A673 (cell line): ENCODE data around the gene ACTR3. TPM values are rescaled to one million over a fixed set of nuclear protein-coding genes. Genes with fewer than 3 reads are reported as not detected.
"Not testable (repeated sequence)": the region's sequence is repeated elsewhere in the genome, so short reads cannot be mapped to it uniquely, and the experiment has no call there.

Experiments used
- BruUV-seq: library from RNA; stranded (reverse); fragments of 400-500 nt; replicated peaks from 2 replicates; lab custom pipeline; 2021; lab: Mats Ljungman, UMichigan
- CTCF ChIA-PET: fragments of 300-600 bp; sonication (Branson Sonifier 250); formaldehyde crosslinking; loops from one replicate; lab custom pipeline; 2022; ENCODE audit warnings: antibody characterized with exemption; lab: Charles Lee
- POLR2A ChIA-PET: fragments of 300-600 bp; sonication (Branson Sonifier 250); formaldehyde crosslinking; loops from one replicate; lab custom pipeline; 2022; ENCODE audit warnings: antibody characterized with exemption; ENCODE audit not compliant: low non-redundant PET; lab: Charles Lee
- DNase-seq: peaks from one replicate; pipeline ENCODE4 v3.0.0-alpha.2; 2015; ENCODE audit warnings: low spot score
- H3K27ac ChIP-seq: fragments of 200-600 bp; sonication (generic); 2 replicates; pipeline ENCODE4 v1.5.1; 2016; ENCODE audit warnings: mixed run types, low read depth, mild to moderate bottlenecking, mixed read lengths, antibody characterized with exemption, low read length; ENCODE audit not compliant: poor library complexity, severe bottlenecking
- H3K27me3 ChIP-seq: fragments of 200-600 bp; sonication (generic); replicated peaks from 2 replicates; pipeline ENCODE4 v1.6.1; 2017; ENCODE audit warnings: mixed run types, low read depth, mild to moderate bottlenecking, mixed read lengths, antibody characterized with exemption, low read length; ENCODE audit not compliant: insufficient read depth, poor library complexity
- H3K36me3 ChIP-seq: fragments of 200-600 bp; sonication (generic); 2 replicates; pipeline ENCODE4 v1.6.1; 2016; ENCODE audit warnings: mixed run types, mild to moderate bottlenecking, mixed read lengths, antibody characterized with exemption, low read length; ENCODE audit not compliant: insufficient read depth, poor library complexity, severe bottlenecking
- H3K4me1 ChIP-seq: fragments of 200-600 bp; sonication (generic); 2 replicates; pipeline ENCODE4 v1.6.1; 2017; ENCODE audit warnings: mixed run types, mild to moderate bottlenecking, mixed read lengths, antibody characterized with exemption, low read length; ENCODE audit not compliant: insufficient read depth, poor library complexity, severe bottlenecking
- H3K4me3 ChIP-seq: fragments of 200-600 bp; sonication (generic); 2 replicates; pipeline ENCODE4 v1.5.1; 2016; ENCODE audit warnings: low read depth, mixed run types, mild to moderate bottlenecking, mixed read lengths, low read length; ENCODE audit not compliant: poor library complexity, severe bottlenecking
- H3K9me3 ChIP-seq: fragments of 200-600 bp; sonication (generic); 2 replicates; pipeline ENCODE4 v1.6.1; 2016; ENCODE audit warnings: mixed run types, low read depth, mild to moderate bottlenecking, mixed read lengths, antibody characterized with exemption, low read length; ENCODE audit not compliant: poor library complexity, severe bottlenecking
- EZH2 ChIP-seq: fragments of 200-600 bp; sonication (generic); IDR thresholded peaks from 2 replicates; pipeline ENCODE4 v1.6.1; 2017; ENCODE audit warnings: borderline replicate concordance, low read depth, mild to moderate bottlenecking, mixed read lengths, antibody characterized with exemption, low read length; ENCODE audit not compliant: poor library complexity, severe bottlenecking
- intact Hi-C: fragments of 100-400 bp; cut with micrococcal nuclease; formaldehyde crosslinking; loops from one replicate; pipeline ENCODE4 v1.10.0; 2022; ENCODE audit not compliant: unreplicated experiment
- total RNA-seq: library from RNA; stranded (reverse); gene quantifications from 2 replicates; pipeline ENCODE4 v1.2.3, GENCODE V29; 2021
- TF ChIP-seq, protein P1 (sequence below): fragments of 300-800, 200-600 bp; sonication (generic); conservative IDR thresholded peaks from 2 replicates; pipeline ENCODE4 v1.5.1; 2017; ENCODE audit warnings: low read depth, mild to moderate bottlenecking, antibody characterized with exemption, low read length, moderate library complexity, mixed read lengths

Gene ACTR3
- total RNA-seq, 1 experiment from 2014 or later = 340 TPM

GRCh38 chr2:113845261-113845660, 44.6 kb upstream of the ACTR3 start:
- H3K27me3 ChIP-seq = no peaks in the 10 kb centered on the region
- H3K36me3 ChIP-seq = no peaks in the 10 kb centered on the region
- intact Hi-C loops = no loop called here
- TF ChIP-seq EZH2 = no peak
- TF ChIP-seq, protein P1, sequence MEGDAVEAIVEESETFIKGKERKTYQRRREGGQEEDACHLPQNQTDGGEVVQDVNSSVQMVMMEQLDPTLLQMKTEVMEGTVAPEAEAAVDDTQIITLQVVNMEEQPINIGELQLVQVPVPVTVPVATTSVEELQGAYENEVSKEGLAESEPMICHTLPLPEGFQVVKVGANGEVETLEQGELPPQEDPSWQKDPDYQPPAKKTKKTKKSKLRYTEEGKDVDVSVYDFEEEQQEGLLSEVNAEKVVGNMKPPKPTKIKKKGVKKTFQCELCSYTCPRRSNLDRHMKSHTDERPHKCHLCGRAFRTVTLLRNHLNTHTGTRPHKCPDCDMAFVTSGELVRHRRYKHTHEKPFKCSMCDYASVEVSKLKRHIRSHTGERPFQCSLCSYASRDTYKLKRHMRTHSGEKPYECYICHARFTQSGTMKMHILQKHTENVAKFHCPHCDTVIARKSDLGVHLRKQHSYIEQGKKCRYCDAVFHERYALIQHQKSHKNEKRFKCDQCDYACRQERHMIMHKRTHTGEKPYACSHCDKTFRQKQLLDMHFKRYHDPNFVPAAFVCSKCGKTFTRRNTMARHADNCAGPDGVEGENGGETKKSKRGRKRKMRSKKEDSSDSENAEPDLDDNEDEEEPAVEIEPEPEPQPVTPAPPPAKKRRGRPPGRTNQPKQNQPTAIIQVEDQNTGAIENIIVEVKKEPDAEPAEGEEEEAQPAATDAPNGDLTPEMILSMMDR = no peak
- no peaks in the 10 kb centered on the region for H3K4me1 ChIP-seq
- no peak overlapping the region for H3K4me3 ChIP-seq
- POLR2A ChIA-PET = no interaction called here
- H3K27ac ChIP-seq = no peak overlapping the region
- BruUV-seq = no TSS peak
- no peaks in the 10 kb centered on the region for H3K9me3 ChIP-seq
- no peak for DNase-seq
- CTCF ChIA-PET = no interaction called here

DNA sequence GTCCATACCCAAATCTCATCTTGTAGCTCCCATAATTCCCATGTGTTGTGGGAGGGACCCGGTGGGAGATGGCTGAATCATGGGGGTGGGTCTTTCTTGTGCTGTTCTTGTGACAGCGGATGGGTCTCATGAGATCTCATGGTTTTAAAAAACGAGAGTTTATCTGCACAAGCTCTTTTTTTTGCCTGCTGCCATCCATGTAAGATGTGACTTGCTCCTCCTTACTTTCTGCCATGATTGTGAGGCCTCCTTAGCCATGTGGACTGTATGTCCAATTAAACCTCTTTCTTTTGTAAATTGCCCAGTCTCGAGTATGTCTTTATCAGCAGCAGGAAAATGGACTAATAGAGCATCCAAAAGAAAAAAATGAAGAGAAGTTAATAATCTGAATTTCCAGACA, 44.1 kb upstream of the ACTR3 start:
- DNase-seq, H3K27ac ChIP-seq, intact Hi-C loops, H3K4me1 ChIP-seq, H3K9me3 ChIP-seq, H3K36me3 ChIP-seq, POLR2A ChIA-PET, H3K27me3 ChIP-seq, H3K4me3 ChIP-seq, CTCF ChIA-PET, BruUV-seq: not testable (repeated sequence)

DNA sequence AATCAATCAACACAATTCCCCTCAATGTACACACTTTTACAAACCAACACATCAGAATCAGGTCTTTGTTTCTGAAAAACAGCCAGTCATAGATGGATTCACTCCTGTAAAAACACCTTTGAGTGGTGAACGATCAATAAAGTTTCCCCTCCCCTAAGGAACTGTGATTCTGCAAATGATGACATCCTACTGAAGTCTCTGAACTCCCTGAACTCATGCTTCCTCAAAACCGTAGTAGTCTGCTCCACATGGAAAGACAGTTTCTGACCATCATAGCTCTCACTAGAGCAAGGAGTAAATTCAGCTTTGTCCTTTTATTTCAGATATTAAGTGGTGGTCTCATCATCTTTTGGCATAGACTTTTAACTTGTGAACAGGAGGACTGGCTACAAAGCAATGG, 43.5 kb upstream of the ACTR3 start:
- Histone ChIP-seq H3K9me3 (no peaks in the 10 kb centered on the region), H3K4me1 (no peaks in the 10 kb centered on the region), H3K4me3 (no peak overlapping the region), H3K27ac (no peak overlapping the region), H3K36me3 (no peaks in the 10 kb centered on the region), H3K27me3 (no peaks in the 10 kb centered on the region)
- intact Hi-C loops = no loop called here
- BruUV-seq = no TSS peak
- no peak for DNase-seq
- CTCF ChIA-PET = no interaction called here
- POLR2A ChIA-PET = no interaction called here
- TF ChIP-seq EZH2 = no peak
- TF ChIP-seq, protein P1 = no peak

- H3K36me3 ChIP-seq = no peaks in the 10 kb centered on the region
- H3K27ac ChIP-seq = no peak overlapping the region
- no peak overlapping the region for H3K4me3 ChIP-seq
- DNase-seq = no peak
- TF ChIP-seq EZH2 = no peak
- TF ChIP-seq, protein P1 = no peak
- intact Hi-C loops = no loop called here
- ChIA-PET POLR2A (no interaction called here), CTCF (no interaction called here)
- H3K9me3 ChIP-seq = no peaks in the 10 kb centered on the region
- BruUV-seq = no TSS peak
- H3K4me1 ChIP-seq = no peaks in the 10 kb centered on the region
- no peaks in the 10 kb centered on the region for H3K27me3 ChIP-seq
Observed at GRCh38 chr2:113847144-113847543, 42.7 kb upstream of the ACTR3 start.
